ENCODE results near the gene PLAGL1.
"Not testable (repeated sequence)": the region's sequence is repeated elsewhere in the genome, so short reads cannot be mapped to it uniquely, and the experiment has no call there.

The PLAGL1 gene, protein sequence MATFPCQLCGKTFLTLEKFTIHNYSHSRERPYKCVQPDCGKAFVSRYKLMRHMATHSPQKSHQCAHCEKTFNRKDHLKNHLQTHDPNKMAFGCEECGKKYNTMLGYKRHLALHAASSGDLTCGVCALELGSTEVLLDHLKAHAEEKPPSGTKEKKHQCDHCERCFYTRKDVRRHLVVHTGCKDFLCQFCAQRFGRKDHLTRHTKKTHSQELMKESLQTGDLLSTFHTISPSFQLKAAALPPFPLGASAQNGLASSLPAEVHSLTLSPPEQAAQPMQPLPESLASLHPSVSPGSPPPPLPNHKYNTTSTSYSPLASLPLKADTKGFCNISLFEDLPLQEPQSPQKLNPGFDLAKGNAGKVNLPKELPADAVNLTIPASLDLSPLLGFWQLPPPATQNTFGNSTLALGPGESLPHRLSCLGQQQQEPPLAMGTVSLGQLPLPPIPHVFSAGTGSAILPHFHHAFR

DNA sequence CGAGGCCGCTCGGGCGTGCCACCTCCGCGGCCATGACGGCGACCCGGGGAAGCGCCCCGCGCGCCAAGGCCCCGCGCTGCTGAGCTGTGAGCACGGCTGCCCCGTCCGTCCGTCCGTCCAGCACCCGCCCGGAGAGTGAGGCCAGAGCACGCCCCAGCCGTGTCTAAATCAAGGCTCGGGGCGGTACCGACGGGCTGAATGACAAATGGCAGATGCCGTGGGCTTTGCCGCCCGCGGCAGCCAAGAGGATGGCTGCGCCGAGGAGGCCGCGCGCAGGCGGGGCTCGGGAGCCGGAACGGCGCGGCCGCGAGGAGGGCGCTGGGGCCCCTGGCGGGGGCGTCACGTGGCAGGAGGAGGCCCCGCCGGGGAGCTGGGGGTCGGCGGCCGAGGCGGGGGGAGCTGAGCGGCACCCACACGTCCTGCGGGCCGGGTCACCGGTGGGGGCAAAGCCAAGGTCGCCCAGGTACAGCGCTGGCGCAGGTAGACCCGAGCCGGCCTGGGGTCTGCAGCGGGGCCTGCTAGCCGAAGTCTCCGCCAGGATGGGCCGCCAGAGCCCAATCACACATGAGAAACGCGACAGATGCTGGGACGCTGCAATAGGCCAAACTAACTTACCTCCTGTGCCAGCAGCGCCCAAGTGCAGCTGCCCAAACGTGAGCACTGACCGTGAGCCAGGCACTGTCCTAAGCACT lies at the start of gene PLAGL1:
TSS of gene PLAGL1 (minus strand) at position 140 of the 692 bp plus-strand sequence. CDS start 60,123 bp downstream, outside the sequence.
- peak; percentile 61 for DNase-seq (ENCODE audit: low spot score)

DNA sequence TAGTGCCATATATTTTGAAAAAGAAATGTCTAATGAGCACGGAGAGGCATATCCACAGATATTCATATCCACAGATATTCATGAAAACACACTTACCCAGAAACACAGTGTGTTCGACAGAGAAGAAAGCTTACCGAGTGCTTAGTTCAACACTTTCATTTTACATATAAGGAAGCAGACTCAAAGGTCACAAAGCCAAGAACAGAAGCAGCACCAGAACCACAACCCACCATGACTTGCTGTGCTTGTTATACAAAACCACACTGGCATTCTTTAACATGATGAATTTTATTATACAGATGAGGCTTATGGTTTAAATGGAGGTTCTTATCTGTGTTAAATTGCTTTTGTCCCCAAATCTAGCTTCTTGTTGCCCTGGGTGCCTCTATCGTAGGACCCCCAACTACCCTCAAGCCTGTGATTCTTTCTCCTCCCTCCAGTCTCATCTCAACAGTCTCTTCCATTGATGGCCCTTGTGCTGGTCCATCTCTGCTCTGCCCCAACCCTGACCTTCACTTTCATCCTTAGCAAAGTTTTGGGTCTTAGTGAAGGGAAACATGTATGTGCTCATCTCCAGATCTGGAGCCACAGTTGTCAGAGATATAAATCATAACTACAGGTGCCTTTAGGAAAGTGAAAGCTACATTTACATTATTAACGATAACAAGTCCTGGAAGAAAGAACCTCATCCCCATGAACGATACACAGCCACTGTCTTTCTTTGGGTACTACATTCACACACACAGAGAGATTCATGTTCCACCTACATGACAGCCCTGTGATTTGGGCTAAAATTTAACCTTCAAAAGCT lies 47.3 kb upstream of the PLAGL1 start:
- no peak for DNase-seq (ENCODE audit: low spot score)

DNA sequence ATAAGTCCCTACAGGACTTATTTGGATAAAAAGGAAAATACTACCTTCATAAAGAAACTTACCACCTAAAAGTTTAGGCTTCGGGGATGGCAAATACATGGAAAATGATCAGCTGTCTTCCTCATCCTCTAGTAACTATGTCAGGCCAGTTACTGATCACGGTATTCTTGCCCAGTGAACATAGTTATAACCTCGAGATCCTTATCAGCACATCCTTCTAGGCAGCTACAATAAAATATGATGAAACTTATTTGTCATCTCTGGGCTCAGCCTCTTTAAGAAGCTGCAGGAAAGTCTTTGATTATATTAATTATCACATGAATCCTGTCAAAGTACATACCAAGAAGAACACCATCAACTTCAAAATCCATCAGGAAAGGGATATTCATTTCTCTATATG lies 45.5 kb upstream of the PLAGL1 start:
- DNase-seq (ENCODE audit: low spot score), result no peak

DNA sequence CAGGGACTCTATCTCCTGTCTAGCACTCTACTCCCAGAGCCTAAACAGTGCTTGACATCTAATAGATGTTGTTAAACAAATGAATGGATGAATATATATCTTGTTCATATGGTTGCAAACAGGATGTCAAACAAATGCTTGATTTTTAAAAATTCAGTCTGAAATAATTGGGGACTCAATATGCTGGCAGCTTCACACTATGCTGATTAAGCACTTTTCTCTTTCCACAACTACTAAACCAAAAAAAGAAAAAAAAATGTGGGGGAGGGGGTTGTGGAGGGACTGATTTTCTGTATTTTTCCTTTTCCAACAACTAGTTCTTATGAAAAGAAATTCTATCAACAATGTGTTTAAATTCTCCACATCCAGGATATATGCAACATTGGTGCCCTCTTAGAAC lies 44.4 kb upstream of the PLAGL1 start:
- DNase-seq (ENCODE audit: low spot score), result no peak

DNA sequence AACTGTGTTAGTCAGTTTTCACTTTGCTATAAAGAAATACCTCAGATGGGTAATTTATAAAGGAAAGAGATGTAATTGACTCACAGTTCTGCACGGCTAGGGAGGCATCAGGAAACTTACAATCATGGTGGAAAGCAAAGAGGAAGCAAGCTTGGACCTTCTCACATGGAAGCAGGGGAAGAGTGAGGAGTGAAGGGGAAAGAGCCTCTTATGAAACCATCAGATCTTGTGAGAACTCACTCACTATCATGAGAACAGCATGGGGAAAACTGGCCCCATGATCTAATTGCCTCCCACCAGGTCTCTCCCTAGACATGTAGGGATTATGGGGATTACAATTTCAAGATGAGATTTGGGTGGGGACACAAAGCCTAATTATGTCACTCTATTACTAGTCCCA lies 41.3 kb upstream of the PLAGL1 start:
- no peak for DNase-seq (ENCODE audit: low spot score)

DNA sequence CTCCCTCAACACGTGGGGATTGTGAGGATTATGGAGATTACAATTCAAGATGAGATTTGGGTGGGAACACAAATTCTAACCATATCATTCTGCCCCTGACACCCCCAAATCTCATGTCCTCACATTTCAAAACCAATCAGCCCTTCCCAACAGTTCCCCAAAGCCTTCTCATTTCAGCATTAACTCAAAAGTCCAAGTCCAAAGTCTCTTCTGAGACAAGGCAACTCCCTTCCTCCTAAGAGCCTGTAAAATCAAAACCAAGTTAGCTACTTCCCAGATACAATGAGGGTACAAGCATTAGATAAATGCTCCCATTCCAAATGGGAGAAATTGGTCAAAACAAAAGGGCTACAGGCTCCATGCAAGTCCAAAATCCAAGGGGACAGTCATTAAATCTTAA lies 39.6 kb upstream of the PLAGL1 start:
- no peak for DNase-seq (ENCODE audit: low spot score)

DNA sequence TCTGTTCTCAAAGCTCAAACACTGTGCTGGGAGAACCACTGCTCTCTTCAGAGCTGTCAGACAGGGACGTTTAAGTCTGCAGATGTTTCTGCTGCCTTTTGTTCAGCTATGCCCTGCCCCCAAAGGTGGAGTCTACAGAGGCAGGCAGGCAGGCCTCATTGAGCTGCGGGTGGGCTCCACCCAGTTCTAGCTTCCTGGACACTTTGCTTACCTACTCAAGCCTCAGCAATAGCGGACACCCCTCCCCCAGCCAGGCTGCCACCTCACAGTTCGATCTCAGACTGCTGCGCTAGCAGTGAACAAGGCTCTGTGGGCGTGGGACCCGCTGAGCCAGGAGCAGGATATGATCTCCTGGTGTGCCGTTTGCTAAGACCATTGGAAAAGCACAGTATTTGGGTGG lies 38.6 kb upstream of the PLAGL1 start:
- not testable (repeated sequence) for DNase-seq (ENCODE audit: low spot score)

DNA sequence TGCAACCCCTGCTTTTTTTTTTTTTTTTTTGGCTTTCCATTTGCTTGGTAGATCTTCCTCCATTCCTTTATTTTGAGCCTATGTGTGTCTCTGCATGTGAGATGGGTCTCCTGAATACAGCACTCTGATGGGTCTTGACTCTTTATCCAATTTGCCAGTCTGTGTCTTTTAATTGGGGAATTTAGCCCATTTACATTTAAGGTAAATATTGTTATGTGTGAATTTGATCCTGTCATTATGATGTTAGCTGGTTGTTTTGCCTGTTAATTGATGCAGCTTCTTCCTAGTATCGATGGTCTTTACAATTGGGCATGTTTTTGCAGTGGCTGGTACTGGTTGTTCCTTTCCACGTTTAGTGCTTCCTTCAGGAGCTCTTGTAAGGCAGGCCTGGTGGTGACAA lies 36.9 kb upstream of the PLAGL1 start:
- not testable (repeated sequence) for DNase-seq (ENCODE audit: low spot score)

DNA sequence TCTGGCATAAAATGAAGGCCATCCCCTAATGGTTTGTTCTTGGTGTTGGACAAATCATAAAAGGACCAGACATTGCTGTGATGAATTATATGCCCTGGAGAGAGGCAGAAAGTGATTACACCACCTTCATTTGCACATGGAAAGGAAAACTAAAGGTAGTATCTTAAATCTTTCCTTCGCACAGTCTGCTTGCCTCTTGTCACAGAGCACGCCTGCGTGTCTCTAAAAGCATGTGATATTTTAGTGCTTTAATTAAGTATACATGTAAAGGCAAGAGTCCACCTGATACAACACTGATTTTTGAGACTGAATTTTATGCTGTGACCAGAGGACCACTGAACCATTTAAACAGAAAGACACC lies 28.8 kb upstream of the PLAGL1 start:
- DNase-seq (ENCODE audit: low spot score), result no peak

DNA sequence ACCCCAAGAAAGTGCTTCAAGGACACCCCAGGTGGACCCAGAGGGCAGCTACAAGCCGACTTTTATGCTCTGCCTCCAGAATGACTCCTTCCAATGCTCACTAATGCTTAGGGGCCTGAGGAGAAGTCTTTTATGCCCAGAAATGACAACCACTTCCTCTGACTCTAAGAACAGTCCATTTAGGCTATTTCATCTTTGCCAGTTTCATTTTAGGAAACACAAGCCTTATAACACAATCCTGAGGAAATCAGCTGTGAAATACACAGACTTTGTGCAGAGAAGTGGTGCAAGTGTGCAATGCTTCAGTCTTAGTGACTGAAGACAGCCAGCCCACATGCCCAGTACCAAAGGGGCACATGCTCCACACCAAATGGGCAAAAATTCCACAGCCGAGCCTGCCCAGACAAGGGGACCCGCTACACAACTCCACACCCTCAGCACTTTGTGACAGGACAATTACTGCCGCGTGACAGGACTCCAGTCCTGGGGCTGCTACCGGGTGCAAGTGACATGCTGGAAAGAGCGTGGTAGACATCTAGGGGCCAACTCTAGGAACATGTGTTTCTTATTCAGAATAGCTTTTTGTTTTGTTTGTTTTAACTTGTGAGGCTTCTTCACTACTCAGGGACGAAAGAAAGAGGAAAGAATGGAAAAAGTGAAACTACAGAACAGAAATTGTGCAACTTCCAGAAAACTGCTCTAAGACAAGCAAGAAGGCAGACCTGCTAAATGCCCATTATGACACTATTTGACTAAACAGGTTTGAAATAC lies 28.2 kb upstream of the PLAGL1 start:
- DNase-seq (ENCODE audit: low spot score), result peak; percentile 26

DNA sequence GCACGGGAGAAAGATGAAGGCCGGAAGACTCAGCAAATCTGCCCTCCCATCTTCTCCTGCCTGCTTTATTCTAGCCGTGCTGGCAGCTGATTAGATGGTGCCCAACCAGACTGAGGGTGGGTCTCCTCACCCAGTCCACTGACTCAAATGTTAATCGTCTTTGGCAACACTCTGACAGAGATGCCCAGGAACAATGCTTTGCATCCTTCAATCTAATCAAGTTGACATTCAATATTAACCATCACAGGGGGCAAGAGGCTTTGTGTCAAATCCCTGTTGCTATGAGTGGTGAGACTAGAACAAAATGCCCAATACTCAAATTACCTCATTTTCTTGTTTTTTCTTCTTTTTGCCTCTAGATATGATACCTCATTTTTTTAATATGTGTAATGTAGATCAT lies 27.4 kb upstream of the PLAGL1 start:
- no peak for DNase-seq (ENCODE audit: low spot score)

DNA sequence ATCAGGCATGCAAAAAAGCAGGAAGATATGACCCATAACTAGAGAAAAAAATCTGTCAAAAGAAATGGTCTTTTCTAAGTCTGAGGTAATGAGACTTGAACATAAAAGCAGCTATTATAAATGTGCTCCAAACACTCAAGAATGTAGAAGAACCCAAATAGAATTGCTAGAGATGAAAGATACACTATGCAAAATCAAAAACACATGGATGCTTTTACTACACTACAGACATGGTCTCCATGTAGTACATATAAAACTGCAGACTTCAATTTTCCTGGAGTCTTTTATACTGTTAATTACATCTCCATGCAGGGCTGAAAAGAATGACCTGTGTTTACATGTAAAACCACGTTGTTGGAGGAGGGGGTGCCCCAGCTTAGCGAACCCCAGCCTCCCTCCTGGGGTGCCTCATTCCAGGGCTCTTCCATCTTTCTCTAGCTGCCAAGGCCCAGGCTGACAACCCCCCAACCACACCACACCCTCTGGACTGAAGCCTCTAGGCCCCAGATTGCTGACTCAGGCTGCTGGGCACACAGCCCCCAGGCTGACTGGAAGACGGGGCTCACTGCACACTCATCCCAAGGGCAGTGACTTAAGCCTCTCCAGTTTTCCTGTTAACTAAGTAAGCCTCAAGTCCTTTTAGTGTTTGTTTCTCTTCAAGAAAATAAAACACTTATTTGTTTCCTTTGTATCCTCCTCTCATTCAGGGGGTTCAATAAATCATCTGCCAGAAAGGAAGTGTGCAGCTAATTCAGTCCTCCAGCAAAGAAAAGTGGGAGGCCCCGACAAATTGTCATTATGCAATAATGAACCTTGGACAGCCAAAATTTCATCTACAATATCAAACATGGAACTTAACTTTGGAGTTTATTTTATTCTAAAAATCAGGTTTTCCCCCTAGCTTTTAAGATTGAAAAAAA lies 26.0 kb upstream of the PLAGL1 start:
- DNase-seq (ENCODE audit: low spot score), result no peak

DNA sequence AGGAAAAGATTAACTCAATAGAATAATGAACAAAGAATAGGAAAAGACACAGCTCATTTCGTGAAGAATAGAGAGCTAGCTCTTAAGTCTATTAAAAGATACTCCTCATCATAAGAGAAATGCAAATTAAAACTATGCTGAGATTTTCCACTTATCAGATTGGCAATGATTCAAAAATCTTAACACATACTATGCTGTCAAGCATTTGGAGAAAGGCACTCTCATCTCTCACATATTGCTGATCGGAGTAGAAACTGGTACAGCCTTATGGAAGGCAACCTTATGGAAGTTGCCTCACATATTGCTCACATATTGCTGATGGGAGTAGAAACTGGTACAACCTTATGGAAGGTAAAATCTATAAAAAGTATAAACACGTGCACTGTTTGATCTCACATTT lies 21.4 kb upstream of the PLAGL1 start:
- no peak for DNase-seq (ENCODE audit: low spot score)

DNA sequence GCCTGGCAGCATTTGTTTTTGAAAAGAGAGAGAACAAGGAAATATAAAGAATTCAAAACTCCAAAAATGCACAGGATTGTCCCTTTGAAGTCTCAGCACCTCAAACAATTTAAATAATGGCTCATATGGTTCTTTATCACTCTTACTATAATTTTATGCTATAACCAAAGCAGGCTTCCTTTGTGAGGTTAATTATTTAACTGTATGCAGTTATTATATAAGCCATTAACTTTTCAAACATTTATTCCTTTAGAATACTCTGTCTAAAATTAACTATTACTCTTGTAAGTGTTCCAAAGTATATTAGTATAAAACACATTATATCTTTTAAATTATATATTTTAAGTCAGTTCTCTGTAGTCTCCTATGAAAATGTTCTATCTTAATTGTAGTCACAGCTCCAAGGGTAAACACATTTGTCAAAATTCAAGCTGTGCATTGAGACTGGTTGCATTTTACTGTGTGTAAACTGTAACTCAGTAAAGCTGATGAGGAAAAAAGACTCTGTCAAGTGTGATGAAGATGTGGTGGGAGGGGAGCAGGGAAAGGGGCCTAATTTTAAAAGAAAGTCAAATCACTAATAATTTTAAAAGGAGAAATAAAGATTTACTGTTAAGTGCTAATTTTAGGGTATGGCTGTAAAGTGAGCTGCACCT lies 20.0 kb upstream of the PLAGL1 start:
- DNase-seq (ENCODE audit: low spot score), result no peak

DNA sequence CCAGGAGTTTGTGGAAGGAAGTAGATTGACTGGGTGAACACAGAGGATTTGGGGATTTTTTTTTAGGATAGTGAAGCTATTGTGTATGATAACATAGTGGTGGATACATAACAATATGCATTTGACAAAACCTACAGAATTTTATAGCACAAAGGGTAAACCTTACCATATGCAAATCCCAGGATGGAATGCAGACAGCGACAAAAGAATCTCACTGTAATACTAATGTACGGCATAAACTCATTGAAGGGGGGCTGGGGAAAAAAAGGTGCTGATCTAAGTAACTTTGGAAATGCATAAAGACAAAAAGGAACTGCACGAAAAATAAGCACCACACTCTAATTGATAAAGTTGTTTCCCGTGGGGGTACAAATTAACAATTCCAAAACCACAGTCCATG lies 15.2 kb upstream of the PLAGL1 start:
- no peak for DNase-seq (ENCODE audit: low spot score)

DNA sequence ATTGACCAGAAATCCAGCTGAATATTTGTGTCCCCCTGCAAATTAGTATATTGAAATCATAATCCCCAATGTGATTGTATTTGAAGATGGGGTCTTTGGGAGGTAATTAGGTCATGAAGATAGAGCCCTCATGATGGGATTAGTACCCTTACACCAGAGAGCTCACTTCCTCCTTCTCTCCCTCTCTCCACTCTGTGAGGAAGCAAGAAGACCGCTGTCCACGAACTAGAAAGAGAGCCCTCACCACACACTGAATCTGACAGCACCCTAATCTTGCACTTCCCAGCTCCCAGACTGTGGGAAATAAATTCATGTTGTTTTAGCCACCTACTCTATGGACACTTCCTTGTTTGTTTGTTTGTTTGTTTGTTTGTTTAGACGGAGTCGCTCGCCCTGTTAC lies 11.9 kb upstream of the PLAGL1 start:
- no peak for DNase-seq (ENCODE audit: low spot score)

DNA sequence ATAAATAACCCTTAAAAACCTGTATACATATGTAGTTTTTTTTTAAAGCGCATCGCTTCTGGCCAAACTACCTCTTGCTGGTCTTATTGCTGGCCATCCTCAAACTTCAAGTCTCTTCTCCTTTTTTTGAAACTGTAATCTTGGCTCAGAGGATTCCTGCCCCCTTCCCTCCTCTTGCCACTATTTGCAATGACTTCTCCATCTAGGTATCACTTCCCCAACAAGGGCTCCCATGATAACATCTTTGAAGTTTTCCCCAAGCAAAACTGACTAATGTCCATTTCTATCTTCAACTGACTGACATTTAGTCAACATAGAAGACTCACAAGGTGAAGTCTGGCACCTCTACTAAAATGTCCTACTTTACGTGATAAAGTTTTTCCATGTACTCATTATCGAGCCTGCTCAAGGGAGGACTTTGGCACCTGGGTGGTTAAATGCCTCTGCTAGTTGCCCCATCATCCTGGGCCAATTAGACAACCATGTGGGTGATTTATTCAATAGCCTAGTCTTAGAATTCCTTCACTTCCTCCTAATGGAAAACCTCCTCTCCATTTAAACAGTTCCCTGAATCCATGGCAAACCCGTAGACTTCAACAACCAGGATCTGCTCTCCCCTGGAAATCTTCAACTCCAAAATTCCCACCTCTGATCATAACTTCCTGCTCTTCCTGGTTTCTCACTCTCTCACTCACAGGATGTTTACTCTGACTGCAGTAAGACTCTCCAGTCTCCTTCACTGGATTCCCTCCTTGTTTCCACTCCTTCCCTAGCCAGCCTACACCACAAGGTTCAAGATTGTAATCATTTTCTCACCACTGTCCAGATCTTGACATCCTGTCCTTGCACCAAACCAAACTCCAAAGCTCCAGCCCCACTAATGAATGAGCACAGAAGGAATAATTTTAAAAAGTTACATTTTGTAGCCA lies 9.4 kb upstream of the PLAGL1 start:
- no peak for DNase-seq (ENCODE audit: low spot score)

DNA sequence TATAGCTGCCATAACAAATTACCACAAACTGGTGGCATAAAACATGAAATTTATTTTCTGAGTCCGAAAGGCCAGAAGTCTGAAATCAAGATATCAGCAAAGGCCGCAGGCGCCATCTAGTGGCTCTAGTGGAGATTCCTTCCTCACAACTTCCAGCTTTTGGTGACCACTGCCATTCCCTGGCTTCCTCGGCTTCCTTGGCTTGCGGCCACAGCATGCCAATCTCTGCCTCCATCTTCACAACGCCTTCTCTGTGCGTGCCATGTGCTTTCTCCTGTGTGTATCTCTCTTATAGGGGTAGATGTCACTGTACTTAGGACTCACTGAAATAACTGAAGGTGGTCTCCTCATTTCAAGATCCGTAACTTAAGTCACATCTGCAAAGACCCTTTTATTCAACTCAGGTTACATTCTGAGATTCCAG lies 5.4 kb upstream of the PLAGL1 start:
- DNase-seq (ENCODE audit: low spot score), result peak; percentile 51

DNA sequence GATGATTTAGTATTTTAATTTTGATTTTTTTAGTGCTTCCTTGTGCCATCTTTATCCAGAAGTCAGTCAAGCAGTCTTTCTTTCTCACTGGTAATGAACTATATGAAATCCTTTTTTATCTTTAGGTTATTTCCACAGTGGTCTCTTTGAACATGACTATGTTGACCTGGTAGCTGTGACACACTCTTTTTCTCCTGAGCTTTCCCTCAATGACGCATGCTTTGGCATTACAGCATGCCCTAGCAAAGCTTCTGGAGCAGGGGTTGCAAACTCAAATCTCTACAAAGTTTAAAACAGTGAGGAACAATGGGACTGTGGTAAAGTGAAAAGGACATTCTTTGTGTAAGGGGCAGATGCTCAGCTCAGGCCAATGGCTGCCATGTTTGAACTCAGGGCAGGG lies 4.5 kb upstream of the PLAGL1 start:
- DNase-seq (ENCODE audit: low spot score), result no peak
